Measurements from ENCODE around the gene RPL37A.

Gene RPL37A

DNA sequence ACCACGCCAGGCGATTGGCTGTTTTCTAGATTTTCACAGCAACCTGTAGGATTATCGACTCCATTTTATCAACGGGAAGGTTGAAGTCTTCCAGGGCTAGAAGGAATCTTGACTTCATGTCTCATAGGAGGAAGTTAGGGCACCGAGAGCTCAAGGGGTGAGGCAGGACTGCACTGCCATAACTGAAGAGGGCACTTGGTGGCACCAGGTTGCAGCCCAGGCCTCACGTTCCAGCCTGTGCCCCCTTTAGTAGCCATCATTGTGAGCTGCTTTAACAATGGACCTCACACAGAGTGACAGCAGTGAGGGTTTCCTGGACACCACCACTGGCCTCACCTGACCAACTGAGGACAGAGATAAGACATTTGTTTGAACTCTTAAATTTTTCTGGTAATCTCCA, 22.9 kb upstream of the RPL37A start:
- H3K27me3 ChIP-seq (ENCODE audit: control insufficient read depth, insufficient read depth, low read length), result no peaks in the 10 kb centered on the region
- H3K4me3 ChIP-seq (ENCODE audit: low read length), result no peak overlapping the region
- H3K36me3 ChIP-seq (ENCODE audit: control insufficient read depth, insufficient read depth, low read length), result peaks cover 11% of the 10 kb centered on the region
- H3K9ac ChIP-seq (ENCODE audit: low read length), result no peak overlapping the region
- H3K4me1 ChIP-seq (ENCODE audit: control insufficient read depth, insufficient read depth, low read length), result no peaks in the 10 kb centered on the region
- H3K27ac ChIP-seq (ENCODE audit: low read depth, low read length), result no peak overlapping the region

DNA sequence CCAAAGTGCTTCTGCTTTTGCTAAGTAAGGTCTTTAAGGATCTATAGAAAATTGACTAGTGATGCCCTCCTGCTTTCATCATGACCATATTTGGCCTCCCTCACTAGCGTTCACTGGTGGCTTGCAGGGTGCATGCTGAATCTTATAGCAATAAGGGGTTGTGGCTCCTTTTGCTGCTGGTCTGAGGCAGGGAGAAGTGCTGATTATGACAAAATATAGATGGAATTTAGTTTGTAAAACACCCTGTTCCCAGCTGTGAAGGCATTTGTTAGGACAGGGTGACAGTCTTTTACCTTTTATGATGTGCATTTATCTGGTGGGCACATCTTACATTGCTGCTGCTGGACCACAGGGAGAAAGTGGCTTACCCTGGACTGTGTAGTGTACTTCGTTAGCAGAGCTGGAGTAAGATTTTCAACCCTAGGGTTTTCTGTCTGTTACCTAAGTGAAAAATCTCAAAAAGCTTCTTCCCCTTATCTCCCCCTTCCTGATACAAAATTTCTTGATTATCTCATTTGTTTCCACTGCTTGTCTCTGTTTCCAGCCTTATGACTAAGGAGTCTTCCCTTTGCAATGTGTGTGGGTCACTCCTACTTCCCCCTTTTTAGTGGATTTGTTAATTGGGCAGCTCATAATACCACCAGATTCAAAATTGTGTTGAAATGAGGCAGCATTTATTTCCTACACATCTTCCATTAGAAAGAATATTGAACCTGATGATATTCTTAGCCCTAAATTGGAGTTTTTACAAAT, 21.2 kb upstream of the RPL37A start:
- no peak overlapping the region for H3K27ac ChIP-seq (ENCODE audit: low read depth, low read length)
- no peak overlapping the region for H3K9ac ChIP-seq (ENCODE audit: low read length)
- no peak overlapping the region for H3K4me3 ChIP-seq (ENCODE audit: low read length)
- no peaks in the 10 kb centered on the region for H3K4me1 ChIP-seq (ENCODE audit: control insufficient read depth, insufficient read depth, low read length)
- peaks cover 12% of the 10 kb centered on the region for H3K36me3 ChIP-seq (ENCODE audit: control insufficient read depth, insufficient read depth, low read length)
- no peaks in the 10 kb centered on the region for H3K27me3 ChIP-seq (ENCODE audit: control insufficient read depth, insufficient read depth, low read length)

DNA sequence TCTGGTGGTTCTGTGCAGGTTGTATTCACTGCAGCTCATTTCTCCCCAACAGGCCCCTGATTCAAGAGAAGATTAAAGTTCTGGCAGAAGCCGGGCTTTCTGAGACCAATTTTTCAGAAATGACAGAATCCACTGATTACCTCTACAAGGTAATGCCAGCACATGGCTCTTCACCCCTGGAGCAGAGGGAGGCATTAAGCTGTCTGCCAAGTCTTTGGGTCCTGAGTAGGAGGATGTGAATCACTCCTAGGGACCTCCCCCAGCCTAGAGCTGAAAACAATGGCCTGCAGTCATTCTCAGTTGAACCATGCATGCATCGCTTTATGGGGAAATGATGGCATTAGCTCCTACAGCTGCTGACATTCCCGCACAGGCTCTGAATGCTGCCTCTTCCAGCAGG, 20.5 kb upstream of the RPL37A start:
- no peak overlapping the region for H3K4me3 ChIP-seq (ENCODE audit: low read length)

DNA sequence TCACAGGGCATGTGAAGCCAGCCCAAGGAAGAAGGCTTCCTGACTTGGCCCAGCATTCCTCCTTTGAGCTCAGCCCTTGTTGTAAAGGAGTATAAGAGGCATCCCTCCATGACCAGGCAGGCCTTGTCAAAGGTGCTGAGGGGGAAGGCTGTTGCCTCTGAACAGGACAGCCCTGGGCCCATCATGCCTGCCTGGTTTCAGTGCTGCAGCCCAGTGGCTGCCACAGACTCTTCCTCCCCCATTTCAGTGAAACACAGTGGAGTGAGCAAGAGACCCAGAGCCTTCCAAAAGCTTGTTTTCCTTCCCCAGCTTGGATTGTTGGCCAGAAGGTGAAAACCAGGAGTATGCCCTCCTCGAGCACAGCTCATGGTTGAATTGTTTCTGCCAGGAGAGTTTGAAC, 19.9 kb upstream of the RPL37A start:
- Histone ChIP-seq H3K36me3 (ENCODE audit: control insufficient read depth, insufficient read depth, low read length) (peaks cover 15% of the 10 kb centered on the region), H3K4me3 (ENCODE audit: low read length) (no peak overlapping the region), H3K27ac (ENCODE audit: low read depth, low read length) (no peak overlapping the region), H3K27me3 (ENCODE audit: control insufficient read depth, insufficient read depth, low read length) (no peaks in the 10 kb centered on the region), H3K9ac (ENCODE audit: low read length) (no peak overlapping the region), H3K4me1 (ENCODE audit: control insufficient read depth, insufficient read depth, low read length) (no peaks in the 10 kb centered on the region)

More for the DNA sequence above, 20.5 kb upstream of the RPL37A start:
- Histone ChIP-seq H3K9ac (ENCODE audit: low read length) (no peak overlapping the region), H3K27me3 (ENCODE audit: control insufficient read depth, insufficient read depth, low read length) (no peaks in the 10 kb centered on the region), H3K27ac (ENCODE audit: low read depth, low read length) (no peak overlapping the region), H3K36me3 (ENCODE audit: control insufficient read depth, insufficient read depth, low read length) (peaks cover 15% of the 10 kb centered on the region), H3K4me1 (ENCODE audit: control insufficient read depth, insufficient read depth, low read length) (no peaks in the 10 kb centered on the region)

DNA sequence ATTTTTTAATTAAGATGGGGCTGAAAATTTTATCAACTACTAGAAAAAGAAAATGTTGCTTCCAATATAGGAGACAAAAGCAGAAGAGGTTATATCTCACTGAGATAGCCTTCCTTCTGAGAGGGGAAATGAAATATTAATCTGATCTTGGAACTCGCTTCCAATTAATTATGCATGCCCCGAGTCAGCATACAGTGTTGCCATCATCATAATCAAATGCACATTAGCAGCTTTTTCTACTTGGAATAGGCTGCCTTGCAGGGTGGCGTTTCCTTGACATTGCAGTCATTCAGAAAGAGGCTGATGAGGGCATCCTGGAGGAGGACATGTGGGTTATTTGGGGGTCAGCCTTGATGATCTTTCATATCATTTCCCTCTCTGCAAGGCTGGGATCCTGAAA, 18.4 kb upstream of the RPL37A start:
- no peak overlapping the region for H3K27ac ChIP-seq (ENCODE audit: low read depth, low read length)
- H3K4me1 ChIP-seq (ENCODE audit: control insufficient read depth, insufficient read depth, low read length), result no peaks in the 10 kb centered on the region
- H3K27me3 ChIP-seq (ENCODE audit: control insufficient read depth, insufficient read depth, low read length), result no peaks in the 10 kb centered on the region
- H3K36me3 ChIP-seq (ENCODE audit: control insufficient read depth, insufficient read depth, low read length), result peaks cover 15% of the 10 kb centered on the region
- no peak overlapping the region for H3K4me3 ChIP-seq (ENCODE audit: low read length)
- no peak overlapping the region for H3K9ac ChIP-seq (ENCODE audit: low read length)

DNA sequence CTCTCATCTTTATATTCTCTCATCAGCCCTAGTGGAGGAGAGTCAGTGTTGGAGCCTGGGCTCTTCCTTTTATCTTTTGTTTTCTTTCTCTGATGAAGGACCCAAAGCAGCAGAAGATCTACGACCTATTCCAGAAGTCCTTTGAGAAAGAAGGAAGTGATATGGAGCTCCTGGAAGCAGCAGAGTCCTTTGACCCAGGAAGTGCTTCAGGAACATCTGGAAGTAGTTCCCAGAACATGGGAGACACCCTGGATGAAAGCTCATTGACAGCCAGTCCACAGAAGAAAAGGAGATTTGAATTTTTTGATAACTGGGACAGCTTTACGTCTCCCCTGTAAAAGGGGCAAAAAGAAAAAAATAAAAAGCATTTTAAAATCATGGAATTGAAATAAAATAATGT, 16.0 kb upstream of the RPL37A start:
- H3K9ac ChIP-seq (ENCODE audit: low read length), result no peak overlapping the region
- H3K4me3 ChIP-seq (ENCODE audit: low read length), result no peak overlapping the region
- no peak overlapping the region for H3K27ac ChIP-seq (ENCODE audit: low read depth, low read length)
- no peaks in the 10 kb centered on the region for H3K27me3 ChIP-seq (ENCODE audit: control insufficient read depth, insufficient read depth, low read length)
- H3K36me3 ChIP-seq (ENCODE audit: control insufficient read depth, insufficient read depth, low read length), result peaks cover 15% of the 10 kb centered on the region
- no peaks in the 10 kb centered on the region for H3K4me1 ChIP-seq (ENCODE audit: control insufficient read depth, insufficient read depth, low read length)

DNA sequence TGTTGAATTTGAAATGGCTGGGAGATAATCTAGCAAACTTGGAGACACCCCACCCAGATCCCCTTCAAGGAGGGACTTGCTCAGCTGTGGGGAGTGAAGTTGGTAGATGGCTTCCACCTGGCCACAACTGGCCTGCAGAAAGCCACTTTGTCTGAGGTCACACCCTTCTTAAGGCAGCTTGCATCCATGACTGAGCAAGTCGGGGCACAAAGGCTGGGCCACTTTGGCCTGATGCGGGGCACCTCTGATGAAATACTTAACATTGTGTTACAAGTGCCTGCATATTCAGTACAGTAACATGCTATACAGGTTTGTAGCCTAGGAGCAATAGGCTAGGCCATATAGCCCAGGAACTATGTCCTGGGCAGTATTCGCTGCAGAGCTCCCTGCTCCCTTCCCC, 13.4 kb upstream of the RPL37A start:
- Histone ChIP-seq H3K9ac (ENCODE audit: low read length) (no peak overlapping the region), H3K27ac (ENCODE audit: low read depth, low read length) (no peak overlapping the region), H3K27me3 (ENCODE audit: control insufficient read depth, insufficient read depth, low read length) (no peaks in the 10 kb centered on the region), H3K4me1 (ENCODE audit: control insufficient read depth, insufficient read depth, low read length) (no peaks in the 10 kb centered on the region), H3K36me3 (ENCODE audit: control insufficient read depth, insufficient read depth, low read length) (peaks cover 6% of the 10 kb centered on the region), H3K4me3 (ENCODE audit: low read length) (no peak overlapping the region)

DNA sequence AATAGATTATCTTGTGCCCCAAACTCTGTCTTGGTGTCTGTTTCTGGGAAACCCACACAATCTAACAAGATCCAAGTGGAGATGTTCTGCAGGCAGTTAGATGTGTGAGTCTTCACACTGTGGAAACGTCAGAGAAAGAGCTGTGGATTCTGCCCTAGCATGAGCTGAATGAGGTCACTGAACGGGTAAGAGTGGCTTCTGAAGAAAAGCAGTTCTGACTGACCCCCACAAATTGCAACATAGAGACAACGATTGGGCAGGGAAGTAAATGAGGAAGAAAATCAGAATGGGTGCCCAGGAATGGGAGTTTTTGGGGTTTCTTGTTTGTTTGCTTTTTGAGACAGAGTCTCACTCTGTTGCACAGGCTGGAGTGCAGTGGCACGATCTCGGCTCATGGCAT, 12.9 kb upstream of the RPL37A start:
- H3K27me3 ChIP-seq (ENCODE audit: control insufficient read depth, insufficient read depth, low read length), result no peaks in the 10 kb centered on the region
- H3K36me3 ChIP-seq (ENCODE audit: control insufficient read depth, insufficient read depth, low read length), result peaks cover 4% of the 10 kb centered on the region
- H3K9ac ChIP-seq (ENCODE audit: low read length), result no peak overlapping the region
- H3K27ac ChIP-seq (ENCODE audit: low read depth, low read length), result no peak overlapping the region
- H3K4me3 ChIP-seq (ENCODE audit: low read length), result no peak overlapping the region
- H3K4me1 ChIP-seq (ENCODE audit: control insufficient read depth, insufficient read depth, low read length), result no peaks in the 10 kb centered on the region

DNA sequence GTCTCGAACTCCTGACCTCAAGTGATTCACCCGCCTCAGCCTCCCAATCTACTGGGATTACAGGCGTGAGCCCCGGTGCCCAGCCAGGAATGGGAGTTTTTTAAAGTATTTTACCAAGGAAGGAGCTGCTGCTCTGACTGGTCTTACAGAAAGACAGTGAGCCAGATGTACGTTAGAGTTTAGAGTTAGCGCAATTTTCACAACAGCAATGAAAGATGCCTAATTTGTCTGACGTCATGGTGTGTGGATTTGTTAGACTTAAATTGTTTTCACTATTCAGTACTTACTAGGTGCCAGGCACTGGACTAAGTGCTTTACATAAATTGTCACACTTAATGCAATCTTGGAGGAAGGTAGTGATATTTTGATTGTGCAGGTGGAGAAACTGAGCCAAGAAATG, 12.4 kb upstream of the RPL37A start:
- Histone ChIP-seq H3K27me3 (ENCODE audit: control insufficient read depth, insufficient read depth, low read length) (no peaks in the 10 kb centered on the region), H3K9ac (ENCODE audit: low read length) (no peak overlapping the region), H3K36me3 (ENCODE audit: control insufficient read depth, insufficient read depth, low read length) (peaks cover 4% of the 10 kb centered on the region), H3K4me3 (ENCODE audit: low read length) (no peak overlapping the region), H3K27ac (ENCODE audit: low read depth, low read length) (no peak overlapping the region), H3K4me1 (ENCODE audit: control insufficient read depth, insufficient read depth, low read length) (no peaks in the 10 kb centered on the region)

DNA sequence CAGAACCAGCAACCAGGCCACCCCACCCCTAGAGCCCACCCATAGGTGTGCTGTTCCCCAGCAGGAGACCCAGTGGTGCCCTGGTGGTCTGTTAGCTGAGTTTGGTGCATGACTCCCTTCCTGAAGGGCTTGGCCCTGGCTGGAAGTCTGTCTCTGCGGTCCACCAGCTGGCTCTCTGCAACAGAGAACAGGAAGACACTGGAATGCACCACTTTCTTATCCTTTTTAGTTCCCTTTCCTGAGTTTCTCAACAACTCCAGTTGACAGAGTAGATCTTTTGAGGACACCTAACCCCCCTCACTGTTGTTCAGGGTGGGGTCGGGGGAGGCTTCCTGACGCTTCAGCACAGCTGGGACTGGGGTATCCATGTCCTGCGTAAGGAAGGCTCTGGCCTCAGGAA, 11.9 kb upstream of the RPL37A start:
- Histone ChIP-seq H3K27ac (ENCODE audit: low read depth, low read length) (no peak overlapping the region), H3K27me3 (ENCODE audit: control insufficient read depth, insufficient read depth, low read length) (no peaks in the 10 kb centered on the region), H3K4me1 (ENCODE audit: control insufficient read depth, insufficient read depth, low read length) (no peaks in the 10 kb centered on the region), H3K4me3 (ENCODE audit: low read length) (no peak overlapping the region), H3K36me3 (ENCODE audit: control insufficient read depth, insufficient read depth, low read length) (peaks cover 4% of the 10 kb centered on the region), H3K9ac (ENCODE audit: low read length) (no peak overlapping the region)

DNA sequence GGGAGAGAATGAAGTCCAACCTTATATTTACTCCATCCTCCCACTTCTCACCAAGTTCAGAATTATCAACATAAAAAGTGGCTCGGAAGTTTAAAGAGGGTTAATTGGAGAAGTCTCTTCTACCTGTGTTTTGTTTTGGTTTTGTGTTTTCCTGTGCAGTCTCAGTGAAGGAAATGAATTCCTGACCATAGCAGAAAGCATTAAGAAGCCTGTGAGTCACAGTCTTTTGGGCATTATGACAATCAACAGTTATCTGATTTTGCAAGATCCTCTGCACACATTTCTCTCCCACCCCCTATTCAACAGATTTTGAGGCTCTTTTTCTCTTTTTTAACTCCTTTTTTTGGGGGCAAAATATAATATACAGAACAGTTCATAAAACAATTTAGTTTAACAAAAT, 8.6 kb upstream of the RPL37A start:
- Histone ChIP-seq H3K4me1 (ENCODE audit: control insufficient read depth, insufficient read depth, low read length) (peaks cover 2% of the 10 kb centered on the region), H3K36me3 (ENCODE audit: control insufficient read depth, insufficient read depth, low read length) (no peaks in the 10 kb centered on the region), H3K9ac (ENCODE audit: low read length) (no peak overlapping the region), H3K27ac (ENCODE audit: low read depth, low read length) (no peak overlapping the region), H3K27me3 (ENCODE audit: control insufficient read depth, insufficient read depth, low read length) (no peaks in the 10 kb centered on the region), H3K4me3 (ENCODE audit: low read length) (no peak overlapping the region)

DNA sequence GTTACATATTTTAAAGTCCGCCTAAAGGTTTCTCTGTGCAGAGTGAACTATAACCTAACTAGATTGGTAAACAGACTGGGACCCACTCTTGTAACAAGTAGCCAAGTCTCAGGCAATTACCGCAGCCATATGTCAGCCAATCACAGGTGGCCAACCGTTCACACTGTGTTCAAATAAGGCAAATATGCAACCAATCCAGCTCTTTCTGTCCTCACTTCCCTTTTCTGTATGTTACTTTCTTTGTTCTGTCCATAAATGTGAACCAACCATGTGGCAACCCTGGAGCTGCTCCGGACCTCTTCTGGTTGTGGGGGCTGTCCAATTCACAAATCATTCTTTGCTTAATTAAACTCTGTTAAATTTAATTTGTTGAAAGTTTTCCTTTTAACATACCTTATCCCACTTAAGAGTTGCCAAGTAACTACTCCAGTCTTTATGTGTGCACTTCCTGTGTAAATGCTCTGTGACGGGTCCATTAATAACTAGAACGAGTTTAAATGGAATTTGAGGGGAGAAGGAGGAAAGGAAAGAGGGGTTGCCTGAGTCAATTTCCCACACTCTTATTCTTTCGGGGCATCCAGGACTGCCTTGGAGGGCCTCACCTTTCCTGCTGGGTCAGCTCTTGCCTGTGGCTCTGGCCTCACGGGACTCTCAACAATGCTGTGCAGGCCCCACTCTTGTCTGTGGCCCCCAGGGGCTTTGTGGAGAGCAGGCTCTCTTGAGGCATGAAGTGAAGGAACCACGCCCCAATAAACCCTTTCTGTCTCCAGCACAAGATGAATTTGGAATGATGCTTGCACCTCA, 6.6 kb upstream of the RPL37A start:
- Histone ChIP-seq H3K9ac (ENCODE audit: low read length) (no peak overlapping the region), H3K27me3 (ENCODE audit: control insufficient read depth, insufficient read depth, low read length) (no peaks in the 10 kb centered on the region), H3K27ac (ENCODE audit: low read depth, low read length) (no peak overlapping the region), H3K36me3 (ENCODE audit: control insufficient read depth, insufficient read depth, low read length) (no peaks in the 10 kb centered on the region), H3K4me1 (ENCODE audit: control insufficient read depth, insufficient read depth, low read length) (peaks cover 2% of the 10 kb centered on the region), H3K4me3 (ENCODE audit: low read length) (no peak overlapping the region)
